ENCODE results near the gene FOLR1.

GRCh38 chr11:72146625-72147024 lies 45.3 kb upstream of the FOLR1 start:
- TF ChIP-seq CTCF (IDR thresholded peaks at IDR 0.05; ENCODE audit: borderline replicate concordance, extremely low read depth, low read length, poor library complexity, severe bottlenecking) (no peak), EZH2 (IDR thresholded peaks at IDR 0.05; ENCODE audit: borderline replicate concordance, low read depth, low read length, severe bottlenecking) (no peak)

Data from DND-41 (cell line).